Gastroesophageal sphincter (tissue), 4 donors: Measurements from ENCODE around the gene ARHGAP21. TPM values are rescaled to one million over a fixed set of nuclear protein-coding genes. Genes with fewer than 3 reads are reported as not detected.

Experiments
- ATAC-seq: fragments of 150-250 bp; one replicate; pipeline ENCODE4 v1.9.1; 2016; ENCODE audit warnings: mild to moderate bottlenecking, moderate library complexity
- H3K27ac ChIP-seq, 4 donors: fragments of 200-600 bp; sonication (generic) in 3 of 4; 1 replicate in 3 of 4; 2 replicates in 1 of 4; pipeline ENCODE4 v1.5.1; 2016 to 2019
- H3K27me3 ChIP-seq: fragments of 200-600 bp; sonication (generic); one replicate; pipeline ENCODE4 v1.5.1; 2019
- H3K36me3 ChIP-seq, 2 donors: fragments of 200-600 bp; sonication (generic); one replicate each; pipeline ENCODE4 v1.5.1; 2019; ENCODE audit warnings: control low read depth in 1 of 2
- H3K4me1 ChIP-seq, 3 donors: fragments of 200-600 bp; sonication (generic); 1 replicate in 2 of 3; 2 replicates in 1 of 3; pipeline ENCODE4 v1.5.1; 2016 to 2019; ENCODE audit warnings: control low read depth in 2 of 3
- H3K4me3 ChIP-seq, 2 donors: fragments of 200-600 bp; sonication (generic); one replicate each; pipeline ENCODE4 v1.5.1; 2019; ENCODE audit warnings: mild to moderate bottlenecking in 1 of 2, moderate library complexity in 1 of 2
- H3K9me3 ChIP-seq, 3 donors: fragments of 200-600 bp; sonication (generic); one replicate each; pipeline ENCODE4 v1.5.1; 2017 to 2019; ENCODE audit warnings: control low read depth in 2 of 3
- CTCF ChIP-seq, 4 experiments: fragments of 200-600 bp in 2 of 4; fragments of 450-650 bp in 2 of 4; sonication (generic) in 1 of 4; IDR thresholded peaks; one replicate each; pipeline ENCODE4 v1.5.1; 2017 to 2019; ENCODE audit warnings: antibody characterized with exemption in 4 of 4, mild to moderate bottlenecking in 2 of 4, moderate library complexity in 2 of 4
- EP300 ChIP-seq: sonication (generic); formaldehyde crosslinking; IDR thresholded peaks from one replicate; pipeline ENCODE4 v1.6.1; 2017; ENCODE audit warnings: antibody characterized with exemption, mild to moderate bottlenecking
- POLR2A ChIP-seq, 2 donors: fragments of 450-650 bp; IDR thresholded peaks; one replicate each; pipeline ENCODE4 v1.6.1; 2017; ENCODE audit warnings: antibody characterized with exemption in 2 of 2, mild to moderate bottlenecking in 2 of 2, moderate library complexity in 1 of 2
- POLR2AphosphoS5 ChIP-seq: sonication (generic); formaldehyde crosslinking; IDR thresholded peaks from one replicate; pipeline ENCODE4 v1.6.1; 2017; ENCODE audit warnings: antibody characterized with exemption
- WGBS, 2 donors: methylation state at CpG; one replicate each; pipeline ENCODE4 v1.1.5; 2018; ENCODE audit warnings: low coverage in 1 of 2; 5-methylcytosine and 5-hydroxymethylcytosine counted together
- total RNA-seq, 4 donors: library from RNA; depleted of rRNA; stranded (reverse); fragments of >200 nt; gene quantifications; one replicate each; pipeline ENCODE4 v1.1.0, GENCODE V29; 2016

Gene ARHGAP21
- total RNA-seq, 4 donors from 2014 or later = 55.3 to 76.7 (median 66.4) TPM

DNA sequence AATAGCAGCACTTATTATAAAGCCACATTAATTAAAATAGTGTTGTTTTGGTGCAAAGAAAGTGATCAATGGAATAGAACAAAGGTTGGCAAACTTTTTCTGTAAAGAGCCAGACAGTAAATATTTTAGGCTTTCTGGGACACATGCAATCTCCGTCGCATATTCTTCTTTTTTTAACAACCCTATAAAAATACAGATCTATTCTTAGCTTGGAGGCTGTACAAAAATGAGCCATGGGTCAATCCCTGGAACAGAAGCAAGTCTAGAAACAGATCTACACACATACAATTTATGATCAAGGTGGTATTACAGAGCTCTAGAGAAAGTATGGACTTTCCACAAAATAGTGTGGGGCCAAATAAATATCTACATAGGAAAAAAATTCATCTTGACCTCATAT is 71.8 kb downstream of the ARHGAP21 start:
- no peaks in the 10 kb centered on the region for H3K27me3 ChIP-seq
- H3K4me3 ChIP-seq = no peak overlapping the region
- H3K27ac ChIP-seq = no peak overlapping the region
- no peaks in the 10 kb centered on the region for H3K36me3 ChIP-seq
- H3K9me3 ChIP-seq = peaks cover 0 to 3% (median 0%) of the 10 kb centered on the region in 3 donors
- TF ChIP-seq POLR2AphosphoS5 (no peak), EP300 (no peak), CTCF (IDR thresholded peaks at IDR 0.05) (no peak), POLR2A (IDR thresholded peaks at IDR 0.05) (no peak)
- ATAC-seq = no peak
- H3K4me1 ChIP-seq = peaks cover 0 to 17% (median 4%) of the 10 kb centered on the region in 3 donors
- 14 to 35% methylated on average over 2 of the region's 2 CpGs for WGBS, 2 donors

DNA sequence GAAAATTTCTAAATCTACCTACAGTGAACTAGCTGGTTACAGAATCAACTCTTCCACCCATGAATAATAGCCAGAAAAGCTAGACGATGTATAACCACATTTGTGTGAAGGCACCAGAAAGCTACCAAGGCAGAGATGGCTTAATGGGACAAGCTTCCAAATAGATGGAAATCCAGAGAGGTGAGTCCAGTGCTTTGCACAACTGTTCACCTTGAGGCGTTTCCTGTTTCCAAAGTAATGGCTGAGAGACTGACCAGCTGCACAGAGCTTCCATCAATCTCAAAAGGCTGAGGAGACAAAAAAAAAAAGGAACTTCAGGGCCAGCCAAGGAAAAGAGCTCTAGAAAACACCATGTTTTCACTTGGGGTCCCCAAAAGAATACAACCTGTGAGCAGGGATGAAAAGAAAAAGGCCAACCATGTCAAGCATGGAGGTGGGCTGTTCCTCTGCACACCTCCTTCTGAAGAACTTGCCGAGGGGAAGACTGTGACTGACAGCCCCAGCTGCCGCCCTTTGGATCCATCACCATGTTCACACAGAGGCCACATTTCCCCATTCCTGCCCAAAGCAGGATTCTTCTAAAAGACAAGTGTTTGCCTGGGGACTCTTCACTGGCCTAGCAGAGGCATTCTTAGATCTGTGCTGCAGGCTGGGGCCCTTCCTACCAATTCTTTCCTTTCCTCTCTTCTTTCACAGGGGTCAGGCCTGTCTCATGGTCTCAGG is 72.9 kb downstream of the ARHGAP21 start:
- Histone ChIP-seq H3K27me3 (no peaks in the 10 kb centered on the region), H3K9me3 (peaks cover 0 to 3% (median 0%) of the 10 kb centered on the region in 3 donors), H3K36me3 (no peaks in the 10 kb centered on the region), H3K27ac (no peak overlapping the region), H3K4me3 (no peak overlapping the region), H3K4me1 (peaks cover 0 to 17% (median 4%) of the 10 kb centered on the region in 3 donors)
- no peak for TF ChIP-seq CTCF (IDR thresholded peaks at IDR 0.05)
- TF ChIP-seq EP300 = no peak
- no peak for TF ChIP-seq POLR2A (IDR thresholded peaks at IDR 0.05)
- TF ChIP-seq POLR2AphosphoS5 = no peak
- WGBS, 2 donors = 82 to 100% methylated on average over 3 of the region's 4 CpGs
- no peak for ATAC-seq

DNA sequence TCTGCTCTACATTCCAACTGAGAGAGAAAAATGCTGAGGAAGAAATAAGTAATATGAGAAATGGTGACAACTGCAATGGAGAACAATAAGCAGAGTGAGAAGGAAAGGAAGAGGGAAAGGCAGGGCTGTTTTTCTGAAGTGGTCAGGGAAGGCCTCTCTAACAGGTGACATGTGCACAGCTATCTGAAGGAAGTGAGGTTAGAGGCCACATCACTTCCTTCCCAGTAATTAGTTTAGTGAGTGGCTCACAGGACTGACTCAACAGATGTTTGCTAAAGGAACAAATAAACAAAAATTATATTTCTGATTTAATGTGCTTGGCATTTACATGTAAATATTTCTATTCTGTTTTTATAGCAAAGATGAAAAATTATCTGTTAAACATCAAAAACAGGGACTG is 77.9 kb downstream of the ARHGAP21 start:
- no peak for ATAC-seq
- no peaks in the 10 kb centered on the region for H3K9me3 ChIP-seq
- peaks cover 0 to 12% (median 0%) of the 10 kb centered on the region in 3 donors for H3K4me1 ChIP-seq
- H3K27me3 ChIP-seq = no peaks in the 10 kb centered on the region
- H3K36me3 ChIP-seq = no peaks in the 10 kb centered on the region
- H3K4me3 ChIP-seq = no peak overlapping the region
- H3K27ac ChIP-seq = no peak overlapping the region
- TF ChIP-seq POLR2A (IDR thresholded peaks at IDR 0.05) = no peak
- TF ChIP-seq EP300 = no peak
- TF ChIP-seq CTCF (IDR thresholded peaks at IDR 0.05) = no peak
- TF ChIP-seq POLR2AphosphoS5 = no peak

- TF ChIP-seq POLR2A (IDR thresholded peaks at IDR 0.05) (no peak), POLR2AphosphoS5 (no peak), CTCF (IDR thresholded peaks at IDR 0.05) (no peak), EP300 (no peak)
- ATAC-seq = no peak
- H3K27me3 ChIP-seq = no peaks in the 10 kb centered on the region
- peaks cover 0 to 12% (median 0%) of the 10 kb centered on the region in 3 donors for H3K4me1 ChIP-seq
- H3K36me3 ChIP-seq = no peaks in the 10 kb centered on the region
- no peaks in the 10 kb centered on the region for H3K9me3 ChIP-seq
- H3K27ac ChIP-seq = no peak overlapping the region
- no peak overlapping the region for H3K4me3 ChIP-seq
Observed at GRCh38 chr10:24645022-24645421, 78.7 kb downstream of the ARHGAP21 start.

GRCh38 chr10:24643679-24644209 is 79.9 kb downstream of the ARHGAP21 start:
- Histone ChIP-seq H3K27me3 (no peaks in the 10 kb centered on the region), H3K36me3 (no peaks in the 10 kb centered on the region), H3K4me1 (peaks cover 0 to 12% (median 0%) of the 10 kb centered on the region in 3 donors), H3K27ac (no peak overlapping the region), H3K9me3 (no peaks in the 10 kb centered on the region), H3K4me3 (no peak overlapping the region)
- no peak for TF ChIP-seq POLR2AphosphoS5
- no peak for TF ChIP-seq CTCF (IDR thresholded peaks at IDR 0.05)
- TF ChIP-seq EP300 = no peak
- no peak for TF ChIP-seq POLR2A (IDR thresholded peaks at IDR 0.05)
- no peak for ATAC-seq
- 60 to 88% methylated on average over 1 to 6 of the region's 6 CpGs for WGBS, 2 donors
